Fibroblast of gingiva (primary cell): Measurements from ENCODE around the gene ASCL5.
A peak's percentile ranks its signal among the peaks of the same experiment; 100 is the strongest.

Experiments
- DNase-seq: peaks from one replicate; pipeline ENCODE4 v3.0.0-alpha.2; 2011; ENCODE audit warnings: low read depth

ASCL5 gene

GRCh38 chr1:201085902-201086735 is 40.9 kb downstream of the ASCL5 start:
- peak; percentile 30 for DNase-seq

- no peak for DNase-seq
Measured at GRCh38 chr1:201084295-201084694, 42.7 kb downstream of the ASCL5 start.

GRCh38 chr1:201083741-201084140 is 43.2 kb downstream of the ASCL5 start:
- DNase-seq: no peak

- no peak for DNase-seq
Measured at GRCh38 chr1:201080135-201080534, 46.8 kb downstream of the ASCL5 start.

GRCh38 chr1:201077736-201078135 is 49.2 kb downstream of the ASCL5 start:
- DNase-seq: no peak

- no peak for DNase-seq
Measured at GRCh38 chr1:201077116-201077515, 49.9 kb downstream of the ASCL5 start.

- DNase-seq: no peak
Measured at GRCh38 chr1:201076092-201076491, 50.9 kb downstream of the ASCL5 start.

GRCh38 chr1:201074018-201074417 is 53.0 kb downstream of the ASCL5 start:
- DNase-seq: no peak

- DNase-seq: no peak
Measured at GRCh38 chr1:201072922-201073321, 54.1 kb downstream of the ASCL5 start.

GRCh38 chr1:201072149-201072548 is 54.8 kb downstream of the ASCL5 start:
- DNase-seq: no peak

- DNase-seq: no peak
Measured at GRCh38 chr1:201069636-201070035, 57.3 kb downstream of the ASCL5 start.

- DNase-seq: no peak
Measured at GRCh38 chr1:201068976-201069375, 58.0 kb downstream of the ASCL5 start.

- no peak for DNase-seq
Measured at GRCh38 chr1:201066986-201067385, 60.0 kb downstream of the ASCL5 start.

GRCh38 chr1:201065686-201066085 is 61.3 kb downstream of the ASCL5 start:
- no peak for DNase-seq

GRCh38 chr1:201064806-201065205 is 62.2 kb downstream of the ASCL5 start:
- DNase-seq: no peak
